Measurements from ENCODE around the gene CIDEC.

CIDEC gene

DNA sequence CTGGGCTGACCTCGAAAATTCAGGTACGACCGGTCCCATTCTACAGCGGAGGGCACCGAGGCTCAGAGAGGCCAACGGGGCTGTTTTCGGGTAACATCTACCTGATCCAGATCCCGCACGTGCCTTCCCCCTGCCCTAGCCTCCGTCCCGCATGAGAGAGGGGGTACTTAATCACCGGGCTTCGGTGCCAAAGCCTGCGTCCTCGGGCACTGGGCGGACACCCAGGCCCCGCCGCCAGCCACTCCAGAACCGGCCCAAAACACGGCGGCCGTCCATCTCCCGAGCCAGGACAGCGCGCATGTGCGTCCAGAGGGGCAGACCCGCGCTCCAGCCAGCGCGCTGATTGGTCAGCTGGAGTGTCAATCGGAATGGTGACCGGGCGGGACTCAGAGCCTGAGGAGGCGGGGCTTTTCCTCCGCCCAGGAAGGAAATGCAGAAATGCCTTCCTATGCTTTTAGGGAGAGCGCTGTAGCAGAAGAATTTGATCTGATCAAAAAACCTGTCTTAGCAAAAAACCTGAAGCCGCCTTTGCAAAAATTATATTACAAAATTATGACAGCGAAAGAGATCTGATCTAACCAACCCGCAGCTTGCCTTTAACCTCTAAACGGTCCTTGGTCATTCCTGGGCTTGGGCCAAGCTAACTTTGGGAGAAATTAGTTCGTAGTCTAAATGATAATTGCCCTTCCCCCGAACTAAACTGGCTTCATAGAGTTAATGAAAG is 36.2 kb downstream of the CIDEC start, which contains the start of gene RPUSD3:
RPUSD3 (minus strand) TSS at position 294 of the 724 bp plus-strand sequence; CDS start at position 276, 18 bp downstream.
- peak; percentile 98 for DNase-seq (ENCODE audit: low spot score)

DNA sequence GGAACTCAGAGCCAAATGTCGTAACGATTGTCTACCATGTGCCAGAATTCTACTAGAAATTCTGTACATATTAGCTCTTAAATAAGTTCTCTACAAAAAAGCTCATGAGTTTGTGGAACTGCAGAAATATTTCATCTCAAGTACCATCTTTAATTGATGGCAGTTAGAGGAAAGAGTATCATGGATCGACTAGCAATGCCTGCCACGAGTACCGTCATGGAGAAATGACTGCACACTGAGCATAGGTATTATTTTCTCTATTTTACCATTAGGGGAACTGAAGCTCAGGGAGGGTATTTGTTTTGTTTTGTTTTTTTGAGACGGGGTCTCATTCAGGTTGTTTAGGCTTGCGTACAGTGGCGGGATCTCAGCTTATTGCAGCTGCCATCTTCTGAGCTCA is 39.0 kb downstream of the CIDEC start:
- DNase-seq (ENCODE audit: low spot score), result no peak

DNA sequence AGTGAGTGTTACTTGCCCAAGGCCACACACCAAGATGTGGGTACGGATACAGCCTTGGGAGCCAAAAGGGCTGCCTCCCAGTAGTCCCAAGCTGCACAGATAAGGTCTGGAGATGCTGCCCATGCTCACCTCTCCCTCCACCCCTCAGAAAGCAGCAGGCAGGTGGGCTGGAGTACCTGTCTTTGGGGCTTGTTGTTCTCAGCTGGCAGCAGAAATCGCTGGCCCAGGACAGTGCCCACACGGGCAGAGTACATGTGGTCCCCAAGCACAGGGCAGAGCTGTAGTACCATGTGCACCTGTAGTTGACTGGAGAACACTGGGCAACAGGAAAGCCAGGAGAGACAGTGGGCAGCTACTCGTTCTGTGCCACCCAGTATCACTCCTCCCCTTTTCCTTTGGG is 41.2 kb downstream of the CIDEC start:
- DNase-seq (ENCODE audit: low spot score), result no peak

DNA sequence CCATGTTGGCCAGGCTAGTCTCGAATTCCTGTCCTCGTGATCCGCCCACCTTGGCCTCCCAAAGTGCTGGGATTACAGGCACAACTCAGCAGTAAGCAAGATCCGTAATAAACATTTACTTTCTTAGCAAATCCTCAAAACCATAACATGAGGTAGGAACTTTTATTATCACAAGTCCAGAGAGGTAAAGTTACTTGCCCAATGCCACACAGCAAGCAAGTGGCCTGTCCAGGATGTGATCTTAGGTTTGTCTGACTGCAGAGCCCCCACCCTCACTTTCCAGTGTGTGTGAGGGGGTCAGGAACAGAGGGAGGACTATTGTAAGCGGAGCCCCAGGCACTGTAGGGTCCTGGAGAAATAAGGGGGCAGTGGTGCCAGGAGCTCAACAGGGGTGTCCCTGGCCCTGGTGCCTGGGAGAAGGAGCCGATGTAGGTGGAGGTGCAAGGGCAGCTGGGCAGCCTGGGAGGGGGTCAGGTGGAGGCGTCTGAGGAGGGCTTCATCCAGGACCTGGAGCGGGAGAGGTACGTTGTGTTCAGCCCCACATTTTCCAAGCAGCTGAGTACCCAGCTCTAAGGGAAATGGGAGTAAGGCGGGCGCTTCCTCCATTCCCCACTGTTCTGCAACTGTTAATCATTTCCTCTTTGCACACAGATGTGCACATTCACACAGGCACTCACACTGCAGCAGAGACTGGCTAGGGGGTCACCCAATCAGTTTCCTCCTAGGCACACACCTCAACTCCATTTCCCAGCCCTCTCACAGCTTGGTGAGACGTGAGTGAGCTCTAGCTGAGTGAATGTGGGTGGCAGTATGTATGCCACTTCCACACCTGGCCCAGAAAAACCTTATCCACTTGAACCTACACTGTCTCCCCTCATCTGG is 42.1 kb downstream of the CIDEC start:
- no peak for DNase-seq (ENCODE audit: low spot score)

DNA sequence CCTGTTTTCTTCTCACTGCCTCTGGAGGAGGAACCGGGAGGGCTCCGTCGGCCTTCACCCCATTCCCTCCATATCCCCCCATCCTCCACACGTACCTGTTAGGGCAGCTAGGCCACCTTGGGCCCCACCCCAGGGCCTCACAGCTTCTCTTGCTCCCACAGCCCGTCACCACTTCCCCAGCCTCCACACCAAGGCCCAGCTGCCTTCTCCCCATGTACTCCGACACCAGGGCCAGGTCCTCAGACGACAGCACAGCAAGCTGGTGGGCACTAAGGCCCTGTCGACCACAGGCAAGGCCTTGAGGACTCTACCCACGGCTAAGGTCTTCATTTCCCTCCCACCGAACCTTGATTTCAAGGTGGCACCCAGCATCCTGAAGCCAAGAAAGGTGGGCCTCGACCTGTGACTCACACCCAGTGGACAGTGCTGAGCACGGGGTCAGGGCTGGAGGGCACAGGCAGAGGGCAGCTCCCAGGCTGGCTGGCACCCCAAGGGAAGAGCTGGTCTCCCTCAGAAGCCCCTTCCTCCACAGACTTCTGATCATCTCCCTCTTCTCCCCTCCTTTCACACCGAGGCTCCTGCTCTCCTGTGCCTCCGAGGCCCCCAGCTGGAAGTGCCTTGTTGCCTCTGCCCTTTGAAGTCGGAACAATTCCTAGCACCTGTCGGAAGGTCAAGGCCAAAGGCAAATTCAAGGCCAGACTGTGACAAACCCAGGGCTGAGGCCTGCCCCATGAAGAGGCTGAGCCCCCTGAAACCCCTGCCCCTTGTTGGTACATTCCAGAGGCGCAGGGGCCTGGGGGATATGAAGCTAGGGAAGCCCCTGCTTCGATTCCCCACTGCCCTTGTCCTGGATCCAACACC is 45.3 kb downstream of the CIDEC start:
- no peak for DNase-seq (ENCODE audit: low spot score)

DNA sequence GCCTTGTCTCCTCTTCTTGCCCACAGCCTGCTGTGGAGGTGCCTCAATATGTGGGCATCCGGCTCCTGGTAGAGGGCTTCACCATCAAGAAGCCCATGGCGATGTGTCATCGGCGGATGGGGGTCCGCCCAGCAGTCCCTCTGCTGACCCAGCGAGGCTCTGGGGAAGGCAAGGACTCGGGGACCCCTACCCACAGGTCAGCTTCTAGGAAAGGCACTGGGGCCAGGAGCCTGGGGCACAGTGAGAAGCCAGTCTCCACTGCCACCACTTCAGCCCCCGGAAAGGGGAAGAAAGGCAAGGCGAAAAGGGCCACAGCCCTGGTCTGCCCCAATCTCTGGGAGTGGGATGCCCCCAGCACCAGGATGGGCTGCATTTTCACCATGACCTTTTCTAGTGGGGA is 47.0 kb downstream of the CIDEC start:
- DNase-seq (ENCODE audit: low spot score), result no peak

DNA sequence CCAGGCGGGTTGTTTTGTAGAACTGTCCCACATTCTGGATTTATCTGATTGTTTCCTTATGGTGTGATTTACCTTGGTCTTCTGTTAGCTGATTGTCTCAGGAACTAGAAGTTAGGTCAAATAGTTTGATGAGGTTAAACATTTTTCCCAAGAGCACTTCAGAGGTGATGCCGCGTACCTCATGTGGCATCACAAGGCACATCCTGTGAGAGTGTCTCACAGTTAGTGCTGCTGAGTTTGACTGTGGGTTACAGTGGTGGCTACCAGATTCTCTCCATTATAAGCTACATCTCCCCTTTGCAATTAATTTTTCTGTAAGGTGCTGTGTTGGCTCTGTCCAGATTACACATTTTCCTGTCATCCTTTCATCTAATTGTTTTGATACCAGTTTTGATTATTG is 48.8 kb downstream of the CIDEC start:
- no peak for DNase-seq (ENCODE audit: low spot score)

DNA sequence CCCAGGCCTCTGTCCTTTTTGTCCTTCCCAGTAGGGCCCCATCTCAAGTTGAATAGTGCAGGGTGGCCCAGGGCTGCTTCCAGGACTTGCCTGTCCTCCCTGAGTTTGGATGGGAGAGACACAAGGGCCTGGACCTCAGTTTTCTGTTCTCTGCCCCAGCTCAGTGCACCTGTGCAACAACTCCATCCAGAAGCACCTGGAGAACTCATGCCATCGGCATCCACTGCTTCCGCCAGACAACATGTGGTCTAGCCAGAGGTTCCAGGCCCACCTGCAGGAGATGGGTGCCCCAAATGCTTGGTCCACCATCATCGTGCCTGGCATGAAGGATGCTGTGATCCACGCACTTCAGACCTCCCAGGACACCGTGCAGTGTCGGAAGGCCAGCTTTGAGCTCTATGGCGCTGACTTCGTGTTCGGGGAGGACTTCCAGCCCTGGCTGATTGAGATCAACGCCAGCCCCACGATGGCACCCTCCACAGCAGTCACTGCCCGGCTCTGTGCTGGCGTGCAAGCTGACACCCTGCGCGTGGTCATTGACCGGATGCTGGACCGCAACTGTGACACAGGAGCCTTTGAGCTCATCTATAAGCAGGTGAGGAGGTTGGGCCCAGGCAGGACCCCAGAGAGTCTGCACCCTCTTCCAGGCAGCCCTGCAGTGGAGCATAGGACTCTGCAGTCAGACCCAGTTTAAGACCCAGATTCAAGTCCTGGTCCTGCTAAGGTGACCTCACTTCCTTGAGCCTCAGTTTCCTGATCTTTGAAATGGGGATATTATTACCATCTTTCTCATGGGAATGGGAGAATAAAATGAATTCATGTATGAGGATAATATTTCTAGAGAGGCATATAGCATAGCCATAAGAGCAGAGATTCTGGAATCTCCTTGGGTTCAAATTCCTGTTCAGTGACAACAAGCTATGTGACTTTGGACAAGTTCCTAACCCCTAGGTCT is 51.0 kb downstream of the CIDEC start:
- no peak for DNase-seq (ENCODE audit: low spot score)

DNA sequence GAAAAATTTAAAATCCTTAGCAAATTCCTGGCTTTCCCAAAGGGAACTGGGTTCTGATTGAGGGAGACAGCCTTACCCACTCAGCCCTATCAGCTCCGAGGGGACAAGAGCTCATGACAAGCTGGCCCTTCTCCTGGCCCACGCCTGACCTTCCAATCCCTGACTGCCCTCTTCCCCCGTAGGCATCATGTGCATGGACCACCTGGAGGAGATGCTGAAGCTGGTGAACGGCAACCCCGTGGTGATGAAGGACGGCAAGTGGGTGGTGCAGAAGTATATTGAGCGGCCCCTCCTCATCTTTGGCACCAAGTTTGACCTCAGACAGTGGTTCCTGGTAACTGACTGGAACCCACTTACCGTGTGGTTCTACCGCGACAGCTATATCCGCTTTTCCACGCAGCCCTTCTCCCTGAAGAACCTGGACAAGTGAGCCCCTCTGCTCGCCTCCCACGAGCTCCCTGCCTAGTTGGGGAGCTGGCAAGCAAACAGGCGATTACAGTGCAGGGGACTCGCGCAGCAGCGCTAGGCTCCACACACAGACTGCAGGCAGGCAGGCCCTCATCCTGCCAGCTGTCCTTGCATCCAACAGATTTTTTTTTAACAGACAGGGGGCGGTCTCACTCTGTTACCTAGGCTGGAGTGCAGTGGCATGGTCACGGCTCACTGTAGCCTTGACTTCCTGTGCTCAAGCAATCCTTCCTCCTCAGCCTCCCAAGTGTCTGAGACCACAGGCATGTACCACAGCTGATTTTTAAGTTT is 53.1 kb downstream of the CIDEC start:
- peak; percentile 35 for DNase-seq (ENCODE audit: low spot score)

DNA sequence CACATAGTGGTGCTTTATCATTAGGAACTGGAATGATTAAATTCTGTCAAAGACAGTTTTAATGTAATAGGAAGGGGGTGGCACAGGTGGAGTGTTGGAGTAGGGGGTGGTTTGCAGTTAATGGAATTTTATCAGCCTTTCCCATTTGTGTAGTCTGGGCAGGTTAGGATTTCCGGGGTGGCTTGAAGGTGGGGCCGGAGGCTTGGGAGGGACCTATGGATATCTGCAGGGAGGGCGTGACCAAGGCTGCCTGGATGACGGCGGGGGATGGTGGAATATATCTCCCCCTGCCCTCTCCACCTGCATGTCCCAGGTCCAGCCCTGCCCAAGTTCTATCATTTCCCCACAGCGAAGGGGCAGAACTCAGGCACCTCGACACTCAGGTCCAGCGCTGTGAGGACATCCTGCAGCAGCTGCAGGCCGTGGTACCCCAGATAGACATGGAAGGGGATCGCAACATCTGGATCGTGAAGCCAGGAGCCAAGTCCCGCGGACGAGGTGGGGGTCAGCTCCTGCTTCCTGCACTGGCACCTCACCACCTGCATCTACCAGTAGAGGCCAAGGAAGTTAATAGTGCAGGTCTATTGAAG is 54.5 kb downstream of the CIDEC start:
- DNase-seq (ENCODE audit: low spot score), result no peak

DNA sequence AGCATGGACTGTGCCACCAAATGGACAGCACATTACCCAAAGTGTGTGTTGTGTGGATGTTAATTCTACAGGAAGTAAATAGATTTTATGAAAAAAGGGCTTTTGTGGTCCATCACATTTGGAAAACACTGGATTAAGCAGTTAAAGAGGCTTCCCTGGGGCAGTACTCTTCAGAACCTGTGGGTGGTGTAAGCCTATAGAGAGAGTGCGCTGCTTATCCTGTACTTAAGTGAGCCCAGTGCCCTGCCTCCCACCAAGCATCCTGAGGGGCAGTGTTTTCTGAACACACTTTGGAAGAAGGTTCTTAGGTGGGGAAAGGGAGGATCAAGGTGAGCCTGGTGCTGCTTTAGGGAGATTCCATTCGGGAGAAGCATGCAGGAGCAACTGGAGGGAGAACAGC is 59.1 kb downstream of the CIDEC start:
- no peak for DNase-seq (ENCODE audit: low spot score)

DNA sequence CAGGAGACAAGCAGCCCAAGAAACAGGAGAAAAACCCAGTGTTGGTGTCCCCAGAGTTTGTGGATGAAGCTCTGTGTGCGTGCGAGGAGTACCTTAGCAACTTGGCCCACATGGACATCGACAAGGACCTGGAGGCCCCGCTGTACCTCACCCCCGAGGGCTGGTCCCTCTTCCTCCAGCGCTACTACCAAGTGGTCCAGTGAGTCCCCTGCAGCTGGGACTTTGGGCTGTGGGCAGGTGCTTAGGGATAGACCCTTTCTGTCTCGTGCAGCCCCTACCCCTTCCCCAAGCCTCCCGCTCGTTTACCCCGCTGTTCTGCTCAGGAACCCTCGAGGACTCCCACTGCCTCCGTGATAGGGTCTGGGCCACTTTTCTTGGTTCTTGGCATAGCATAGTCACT is 59.5 kb downstream of the CIDEC start:
- DNase-seq (ENCODE audit: low spot score), result no peak

DNA sequence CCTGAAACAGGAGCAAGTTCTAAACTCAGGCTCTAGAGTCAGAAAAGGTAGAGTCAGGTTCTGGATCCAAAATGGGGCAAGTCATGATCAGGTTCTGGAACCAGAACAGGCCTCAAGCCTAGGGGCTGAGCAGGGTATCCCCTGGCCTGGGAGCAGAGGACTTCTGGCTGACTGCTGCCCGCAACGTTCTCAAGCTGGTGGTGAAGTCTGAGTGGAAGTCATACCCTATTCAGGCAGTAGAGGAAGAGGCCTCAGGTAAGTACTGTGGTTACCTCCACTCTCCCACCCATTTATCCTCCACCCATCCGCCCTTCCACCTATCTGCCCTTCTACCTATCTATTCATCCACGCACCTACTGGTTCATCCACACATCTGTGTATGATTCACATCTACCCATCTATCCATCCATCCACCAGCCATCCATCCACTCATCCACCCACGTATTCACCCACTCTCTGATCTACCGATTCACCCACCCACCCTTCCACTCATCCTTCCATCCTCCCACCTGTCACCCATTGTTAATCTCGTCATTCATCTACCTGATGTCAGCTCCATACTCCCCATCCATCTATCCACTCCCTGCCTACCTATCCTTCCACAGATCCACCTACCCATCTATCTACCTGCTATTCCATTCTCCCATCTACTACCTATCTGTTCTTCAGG is 61.3 kb downstream of the CIDEC start:
- DNase-seq (ENCODE audit: low spot score), result no peak

DNA sequence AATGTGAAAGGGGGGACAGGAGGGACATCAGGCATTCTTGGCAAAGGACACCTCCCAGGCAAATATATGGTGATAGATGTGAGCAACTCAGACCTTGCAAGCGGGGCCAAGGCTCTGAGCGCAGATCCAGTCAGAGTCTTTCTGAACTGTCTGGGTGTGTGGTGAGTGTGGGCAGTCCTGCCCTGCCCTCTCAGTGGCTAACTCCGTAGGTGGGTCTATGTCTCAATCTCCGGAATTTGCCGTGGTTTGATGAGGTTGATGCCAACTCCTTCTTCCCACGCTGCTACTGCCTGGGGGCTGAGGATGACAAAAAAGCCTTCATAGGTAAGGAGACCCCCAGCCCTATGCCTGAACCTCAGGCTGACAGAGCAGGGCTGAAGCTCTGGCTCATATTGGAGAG is 62.6 kb downstream of the CIDEC start:
- no peak for DNase-seq (ENCODE audit: low spot score)

Measured in activated CD4-positive, alpha-beta T cell treated with anti-CD3 and anti-CD28 coated beads, Interleukin-2, Interleukin-4, amounts not matched to agents 100 ng/mL and 50 ng/mL, durations not matched to agents 16 hours and 8 hours (primary cell).